B cell (primary cell): ENCODE data around the gene IPO7. TPM values are rescaled to one million over a fixed set of nuclear protein-coding genes. Genes with fewer than 3 reads are reported as not detected.

ENCODE experiments used
- ATAC-seq: fragments of 200-7000 bp; cut with Tn5 transposase; one replicate; pipeline ENCODE4 v1.10.0; 2021; ENCODE audit warnings: low read depth, mild to moderate bottlenecking, moderate number of reproducible peaks, moderate library complexity
- CTCF ChIA-PET: fragments of 350-600 bp; sonication (Branson Sonifier 250); formaldehyde crosslinking; loops from one replicate; lab custom pipeline; 2021; ENCODE audit warnings: antibody characterized with exemption, inconsistent platforms; lab: Charles Lee
- POLR2A ChIA-PET: fragments of 350-600 bp; sonication (Branson Sonifier 250); formaldehyde crosslinking; loops from one replicate; lab custom pipeline; 2021; ENCODE audit warnings: antibody characterized with exemption; lab: Charles Lee
- DNase-seq: peaks from one replicate; pipeline ENCODE4 v3.0.0; 2013
- H2AFZ ChIP-seq: 2 replicates; pipeline ENCODE4 v1.6.1; 2012; ENCODE audit warnings: mild to moderate bottlenecking, low read depth, low read length; ENCODE audit not compliant: insufficient read depth, poor library complexity, severe bottlenecking
- H3K27ac ChIP-seq, 2 donors: 1 replicate in 1 of 2; 2 replicates in 1 of 2; pipeline ENCODE4 v1.5.1; 2012 to 2013; ENCODE audit warnings: low read length in 2 of 2, mild to moderate bottlenecking in 2 of 2, moderate library complexity in 1 of 2
- H3K27me3 ChIP-seq, 4 experiments: fragments of 200-600 bp in 1 of 4; sonication (generic) in 1 of 4; replicated peaks in 1 of 4; 1 replicate in 2 of 4; 2 replicates in 2 of 4; pipeline versions ENCODE4 v1.6.1 to v1.7.0; 2013 to 2016; ENCODE audit warnings: low read length in 3 of 4, mild to moderate bottlenecking in 2 of 4, mixed read lengths in 1 of 4, moderate library complexity in 1 of 4; ENCODE audit not compliant: insufficient read depth in 4 of 4, control insufficient read depth in 3 of 4; ENCODE audit errors: control extremely low read depth in 1 of 4
- H3K36me3 ChIP-seq, 2 experiments: replicated peaks in 1 of 2; 1 replicate in 1 of 2; 2 replicates in 1 of 2; pipeline versions ENCODE4 v1.6.1 to v1.7.1; 2013; ENCODE audit warnings: low read length in 1 of 2; ENCODE audit not compliant: insufficient read depth in 2 of 2, control insufficient read depth in 1 of 2; ENCODE audit errors: control extremely low read depth in 1 of 2, extremely low read depth in 1 of 2
- H3K4me1 ChIP-seq, 2 donors: fragments of 200-600 bp in 1 of 2; sonication (generic) in 1 of 2; 1 replicate in 1 of 2; 2 replicates in 1 of 2; pipeline versions ENCODE4 v1.5.1 to v1.6.1; 2013 to 2017; ENCODE audit warnings: low read length in 2 of 2; ENCODE audit not compliant: control insufficient read depth in 2 of 2, insufficient read depth in 2 of 2
- H3K4me2 ChIP-seq: replicated peaks from 2 replicates; pipeline ENCODE3; 2012; ENCODE audit warnings: mild to moderate bottlenecking, low read depth, low read length; ENCODE audit not compliant: poor library complexity, severe bottlenecking
- H3K4me3 ChIP-seq, 5 experiments: fragments of 200-600 bp in 1 of 5; sonication (generic) in 1 of 5; 1 replicate in 3 of 5; 2 replicates in 2 of 5; pipeline versions ENCODE4 v1.5.1 to v1.7.0; 2011 to 2016; ENCODE audit warnings: low read length in 4 of 5, mild to moderate bottlenecking in 4 of 5, low read depth in 2 of 5, control low read depth in 1 of 5, moderate library complexity in 1 of 5; ENCODE audit not compliant: insufficient read depth in 1 of 5; ENCODE audit errors: control extremely low read depth in 1 of 5, extremely low read depth in 1 of 5
- H3K79me2 ChIP-seq: fragments of 200-600 bp; sonication (generic); one replicate; pipeline ENCODE4 v1.6.0; 2016; ENCODE audit warnings: low read length; ENCODE audit not compliant: control insufficient read depth, insufficient read depth
- H3K9ac ChIP-seq: fragments of 200-600 bp; sonication (generic); 2 replicates; pipeline ENCODE4 v1.6.1; 2017; ENCODE audit warnings: mild to moderate bottlenecking, low read length, moderate library complexity
- H3K9me3 ChIP-seq, 3 donors: one replicate each; pipeline versions ENCODE4 v1.6.1 to v1.7.1; 2013; ENCODE audit warnings: low read length in 2 of 3; ENCODE audit not compliant: control insufficient read depth in 2 of 3, insufficient read depth in 1 of 3; ENCODE audit errors: control extremely low read depth in 1 of 3
- H4K20me1 ChIP-seq: 2 replicates; pipeline ENCODE4 v1.6.0; 2012; ENCODE audit warnings: mild to moderate bottlenecking, low read length; ENCODE audit not compliant: insufficient read depth, control insufficient read depth, poor library complexity, severe bottlenecking
- H3K27ac Mint-ChIP-seq: one replicate; pipeline ENCODE4 v1.8.0; 2021; ENCODE audit warnings: mixed read lengths
- H3K27me3 Mint-ChIP-seq: one replicate; pipeline ENCODE4 v1.8.0; 2021; ENCODE audit warnings: mixed read lengths
- H3K4me1 Mint-ChIP-seq: one replicate; pipeline ENCODE4 v1.8.0; 2021; ENCODE audit warnings: mixed read lengths
- H3K4me3 Mint-ChIP-seq: one replicate; pipeline ENCODE4 v1.8.0; 2021; ENCODE audit warnings: mixed read lengths
- H3K9me3 Mint-ChIP-seq: one replicate; pipeline ENCODE4 v1.8.0; 2022; ENCODE audit warnings: mixed read lengths; ENCODE audit not compliant: insufficient read depth
- CTCF ChIP-seq: fragments of 200-600 bp; IDR thresholded peaks from one replicate; pipeline ENCODE4 v1.8.0; 2022; ENCODE audit warnings: antibody characterized with exemption, mild to moderate bottlenecking
- EZH2 ChIP-seq: IDR thresholded peaks from 2 replicates; pipeline ENCODE4 v1.6.1; 2012; ENCODE audit warnings: borderline replicate concordance, low read depth, mild to moderate bottlenecking, moderate library complexity, low read length; ENCODE audit not compliant: insufficient read depth, poor library complexity, severe bottlenecking
- WGBS: methylation state at CpG from one replicate; pipeline ENCODE4 v1.1.5; 2013; ENCODE audit warnings: missing lambda C conversion rate; ENCODE audit not compliant: insufficient coverage; 5-methylcytosine and 5-hydroxymethylcytosine counted together
- intact Hi-C: fragments of 100-400 bp; cut with micrococcal nuclease; formaldehyde crosslinking; loops from one replicate; pipeline ENCODE4 v1.10.0; 2022
- polyA plus RNA-seq: library from polyadenylated mRNA; depleted of rRNA; stranded (reverse); fragments of >200 nt; gene quantifications from 2 replicates; pipeline ENCODE4 v1.2.3, GENCODE V29; 2012
- total RNA-seq, 2 donors: library from RNA; stranded (reverse); fragments of 120-200 nt in 1 of 2; gene quantifications; 1 replicate in 1 of 2; 2 replicates in 1 of 2; pipeline versions ENCODE4 v1.2.3 to v1.2.4, GENCODE V29; 2013 to 2022

Gene IPO7
- total and polyA plus RNA-seq, 2 donors (not counting 1 experiment from before 2014, with no cell fraction given) = 9.8 to 53.2 TPM

DNA sequence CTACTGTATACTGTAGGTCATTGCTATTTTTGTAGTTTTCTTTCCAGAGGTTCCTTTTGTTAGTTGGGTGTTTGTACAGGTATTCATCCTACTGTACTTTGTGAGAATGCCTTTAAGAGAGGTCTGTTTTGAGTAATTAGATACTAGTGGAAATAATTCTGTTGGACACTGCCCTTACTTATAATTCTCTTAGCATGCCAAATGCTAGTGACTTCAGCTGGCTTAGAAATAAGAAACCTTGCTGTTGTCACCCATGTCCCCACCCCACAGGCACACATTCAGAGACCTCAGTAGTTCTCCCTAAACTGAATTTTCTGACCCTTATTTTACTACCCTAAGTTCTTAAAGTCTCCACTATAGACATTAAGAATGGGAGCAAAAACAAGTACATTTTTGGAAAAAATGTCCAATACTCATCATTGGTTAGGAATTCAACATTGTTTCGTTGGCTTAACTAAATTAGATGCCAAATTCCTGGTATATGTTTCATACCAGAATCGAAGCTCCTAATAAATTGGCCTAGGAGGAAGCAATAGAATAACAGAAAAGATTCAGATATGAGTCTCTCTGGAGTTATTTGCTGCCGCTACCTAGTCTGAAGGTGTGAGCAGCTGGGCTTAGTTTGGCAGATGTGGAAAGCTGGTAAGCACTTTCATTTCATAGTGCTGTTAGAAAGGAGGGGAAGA is 104.8 kb downstream of the IPO7 start:
- Mint-ChIP-seq H3K27me3 (no peaks in the 10 kb centered on the region), H3K27ac (no peak overlapping the region)

More for the DNA sequence above, 104.8 kb downstream of the IPO7 start:
- WGBS = 100% methylated on average over 1 of the region's 3 CpGs
- no peak for TF ChIP-seq CTCF
- TF ChIP-seq EZH2 = no peak
- H3K4me1 ChIP-seq = no peaks in the 10 kb centered on the region
- DNase-seq (no peak), ATAC-seq (no peak)
- H3K9me3 ChIP-seq = no peaks in the 10 kb centered on the region
- POLR2A ChIA-PET = no interaction called here
- no peak overlapping the region for H2AFZ ChIP-seq
- Mint-ChIP-seq H3K4me3 (no peak overlapping the region), H3K4me1 (no peaks in the 10 kb centered on the region), H3K9me3 (no peaks in the 10 kb centered on the region)
- no peak overlapping the region for H3K4me3 ChIP-seq
- intact Hi-C loops = no loop called here
- CTCF ChIA-PET = interaction anchor here (1.7 to 3.2 kb wide), 2 partner anchors 18 to 46 kb away, joined by 4 to 17 read pairs; no protein-coding TSS in a partner anchor
- H3K79me2 ChIP-seq = peaks cover 3% of the 10 kb centered on the region
- no peak overlapping the region for H3K4me2 ChIP-seq
- H4K20me1 ChIP-seq = no peaks in the 10 kb centered on the region
- H3K9ac ChIP-seq = no peak overlapping the region
- peaks cover 6 to 48% of the 10 kb centered on the region in 2 experiments for H3K36me3 ChIP-seq
- H3K27ac ChIP-seq = no peak overlapping the region
- no peaks in the 10 kb centered on the region for H3K27me3 ChIP-seq
